Lower lobe of right lung (tissue), 2 donors: ENCODE data around the gene NOG. TPM values are rescaled to one million over a fixed set of nuclear protein-coding genes. Genes with fewer than 3 reads are reported as not detected.
A peak's percentile ranks its signal among the peaks of the same experiment; 100 is the strongest.

Source experiments
- ATAC-seq, 2 donors: fragments of 200-7000 bp; cut with Tn5 transposase; one replicate each; pipeline ENCODE4 v1.9.1; 2020 to 2022; ENCODE audit warnings: mild to moderate bottlenecking in 2 of 2, moderate library complexity in 2 of 2
- DNase-seq: peaks from one replicate; pipeline ENCODE4 v3.0.0-alpha.2; 2020
- H3K27ac ChIP-seq: fragments of 200-600 bp; one replicate; pipeline ENCODE4 v1.8.0; 2022
- H3K27me3 ChIP-seq: fragments of 200-600 bp; one replicate; pipeline ENCODE4 v1.8.0; 2022; ENCODE audit warnings: low read depth
- H3K36me3 ChIP-seq: fragments of 200-600 bp; one replicate; pipeline ENCODE4 v1.8.0; 2022; ENCODE audit warnings: mild to moderate bottlenecking
- H3K4me1 ChIP-seq: fragments of 200-600 bp; one replicate; pipeline ENCODE4 v1.8.0; 2022
- H3K4me3 ChIP-seq: fragments of 200-600 bp; one replicate; pipeline ENCODE4 v1.8.0; 2022; ENCODE audit warnings: mild to moderate bottlenecking
- H3K9me3 ChIP-seq: fragments of 200-600 bp; one replicate; pipeline ENCODE4 v1.8.0; 2022
- intact Hi-C: fragments of 100-400 bp; cut with DNase I; formaldehyde crosslinking; loops from one replicate; pipeline ENCODE4 v1.11.0; 2022
- total RNA-seq: library from RNA; stranded (reverse); fragmentation: NEBNext Ultra II Directional; extraction: Animal tissue kit (Norgen Biotek cat#: 25700); gene quantifications from one replicate; pipeline ENCODE4 v1.2.1, GENCODE V29; 2021
- TF ChIP-seq, protein P1 (sequence below): fragments of 200-600 bp; IDR thresholded peaks from one replicate; pipeline ENCODE4 v1.8.0; 2022; ENCODE audit warnings: antibody characterized with exemption, mild to moderate bottlenecking
- donor health status: DM: no; HTN: yes; CAD: no; lungs with severe emphysema.

NOG gene
- total RNA-seq, 1 donor from 2014 or later, result 2.2 TPM

DNA sequence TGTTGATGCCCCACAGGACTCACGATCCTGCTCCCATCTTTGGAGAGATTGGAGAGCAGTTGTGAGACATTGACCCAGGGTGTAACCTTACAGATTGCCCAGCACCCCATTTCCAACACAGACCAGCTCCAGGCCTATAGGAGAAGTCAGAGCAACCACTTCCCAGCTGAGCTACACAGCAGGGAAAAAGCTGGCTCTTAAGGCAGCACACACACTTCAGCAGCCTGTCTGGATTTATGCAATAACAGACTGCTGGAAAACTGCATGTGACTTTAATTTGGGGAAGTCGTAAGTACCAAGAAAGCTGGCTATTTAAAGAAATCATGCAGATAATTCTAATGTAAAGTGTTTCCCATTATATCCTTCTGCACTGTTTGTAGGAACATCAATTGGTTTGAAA lies 30.8 kb downstream of the NOG start:
- no peak overlapping the region for H3K4me3 ChIP-seq
- peaks cover 4% of the 10 kb centered on the region for H3K27me3 ChIP-seq
- ATAC-seq, result peak; percentile 28 to 57
- TF ChIP-seq, protein P1, sequence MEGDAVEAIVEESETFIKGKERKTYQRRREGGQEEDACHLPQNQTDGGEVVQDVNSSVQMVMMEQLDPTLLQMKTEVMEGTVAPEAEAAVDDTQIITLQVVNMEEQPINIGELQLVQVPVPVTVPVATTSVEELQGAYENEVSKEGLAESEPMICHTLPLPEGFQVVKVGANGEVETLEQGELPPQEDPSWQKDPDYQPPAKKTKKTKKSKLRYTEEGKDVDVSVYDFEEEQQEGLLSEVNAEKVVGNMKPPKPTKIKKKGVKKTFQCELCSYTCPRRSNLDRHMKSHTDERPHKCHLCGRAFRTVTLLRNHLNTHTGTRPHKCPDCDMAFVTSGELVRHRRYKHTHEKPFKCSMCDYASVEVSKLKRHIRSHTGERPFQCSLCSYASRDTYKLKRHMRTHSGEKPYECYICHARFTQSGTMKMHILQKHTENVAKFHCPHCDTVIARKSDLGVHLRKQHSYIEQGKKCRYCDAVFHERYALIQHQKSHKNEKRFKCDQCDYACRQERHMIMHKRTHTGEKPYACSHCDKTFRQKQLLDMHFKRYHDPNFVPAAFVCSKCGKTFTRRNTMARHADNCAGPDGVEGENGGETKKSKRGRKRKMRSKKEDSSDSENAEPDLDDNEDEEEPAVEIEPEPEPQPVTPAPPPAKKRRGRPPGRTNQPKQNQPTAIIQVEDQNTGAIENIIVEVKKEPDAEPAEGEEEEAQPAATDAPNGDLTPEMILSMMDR, result no peak
- intact Hi-C loops, result no loop called here
- H3K36me3 ChIP-seq, result no peaks in the 10 kb centered on the region
- no peak for DNase-seq
- H3K4me1 ChIP-seq, result peaks cover 13% of the 10 kb centered on the region
- no peak overlapping the region for H3K27ac ChIP-seq
- H3K9me3 ChIP-seq, result no peaks in the 10 kb centered on the region

DNA sequence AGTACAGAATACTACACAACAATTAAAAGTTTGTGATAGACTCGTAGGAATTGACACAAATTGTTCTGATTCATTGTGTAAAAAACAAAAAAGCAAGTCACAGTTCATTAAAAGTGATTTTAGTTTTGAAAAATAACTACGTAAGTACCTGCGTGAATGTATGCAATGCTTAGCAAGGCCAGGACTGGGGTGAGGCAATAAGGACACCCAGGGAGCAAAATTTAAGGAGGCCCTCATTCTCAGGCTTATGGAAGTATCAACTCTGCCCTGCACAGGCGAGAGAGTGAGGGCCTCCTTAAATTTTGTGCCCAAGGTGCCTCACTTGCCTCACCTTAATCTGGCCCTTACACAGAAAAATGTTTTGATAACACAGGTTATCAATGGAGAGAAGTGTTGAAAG lies 31.4 kb downstream of the NOG start:
- peaks cover 4% of the 10 kb centered on the region for H3K27me3 ChIP-seq
- no peaks in the 10 kb centered on the region for H3K9me3 ChIP-seq
- DNase-seq (no peak), ATAC-seq (no peak)
- TF ChIP-seq, protein P1, result no peak
- no peak overlapping the region for H3K4me3 ChIP-seq
- no peaks in the 10 kb centered on the region for H3K36me3 ChIP-seq
- H3K27ac ChIP-seq, result no peak overlapping the region
- intact Hi-C loops, result no loop called here
- peaks cover 13% of the 10 kb centered on the region for H3K4me1 ChIP-seq

DNA sequence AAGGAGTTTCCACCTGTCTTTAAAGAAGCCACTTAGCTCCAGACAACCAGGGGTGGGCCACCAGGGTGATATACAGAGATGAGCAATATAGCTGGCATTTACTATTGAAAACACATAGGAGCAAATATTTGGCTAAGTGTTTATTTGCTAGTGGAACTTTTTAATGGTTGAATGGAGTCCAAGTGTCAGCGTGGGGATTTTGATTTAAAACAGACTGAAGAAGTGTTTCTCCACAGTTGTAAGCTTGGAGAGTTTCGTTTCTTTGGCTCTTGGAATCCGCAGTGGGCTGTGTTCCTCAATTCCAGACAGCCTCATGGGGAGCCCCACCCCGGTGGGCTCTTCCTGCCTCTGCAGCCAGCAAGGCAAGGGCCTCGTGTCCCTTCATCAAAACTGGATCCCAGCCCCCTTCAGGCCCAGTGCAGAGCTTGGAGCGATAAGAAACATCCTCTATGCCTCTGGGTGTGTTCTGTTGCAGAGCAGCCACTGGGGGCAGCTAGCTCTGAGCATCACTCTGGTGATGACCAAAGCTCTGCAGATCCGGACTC lies 36.1 kb downstream of the NOG start:
- peak; percentile 21 to 26 for ATAC-seq
- intact Hi-C loops, result no loop called here
- no peaks in the 10 kb centered on the region for H3K9me3 ChIP-seq
- peaks cover 2% of the 10 kb centered on the region for H3K4me1 ChIP-seq
- H3K27ac ChIP-seq, result no peak overlapping the region
- no peak overlapping the region for H3K4me3 ChIP-seq
- H3K27me3 ChIP-seq, result peaks cover 4% of the 10 kb centered on the region
- TF ChIP-seq, protein P1, result no peak
- DNase-seq, result no peak
- H3K36me3 ChIP-seq, result no peaks in the 10 kb centered on the region

DNA sequence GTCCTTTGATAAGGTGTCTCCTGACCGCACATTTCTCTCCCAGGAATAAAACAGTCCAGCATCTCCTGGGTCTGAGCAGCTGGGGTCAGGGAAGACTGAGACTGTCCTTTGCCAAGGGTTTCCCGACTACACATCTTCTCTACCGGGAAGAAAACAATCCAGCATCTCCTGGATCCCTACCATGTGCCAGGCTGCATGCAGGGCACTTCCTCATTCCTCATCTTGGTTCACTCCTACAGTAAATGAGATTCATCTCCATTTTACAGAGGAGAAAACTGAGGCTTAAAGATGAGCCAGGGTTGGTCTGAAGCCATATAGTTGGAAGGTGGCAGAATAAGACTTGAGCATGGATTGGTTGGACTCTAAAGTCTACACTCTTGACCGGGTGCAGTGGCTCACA lies 36.7 kb downstream of the NOG start:
- Histone ChIP-seq H3K27me3 (peaks cover 4% of the 10 kb centered on the region), H3K4me1 (no peaks in the 10 kb centered on the region), H3K36me3 (no peaks in the 10 kb centered on the region), H3K27ac (no peak overlapping the region), H3K9me3 (no peaks in the 10 kb centered on the region), H3K4me3 (no peak overlapping the region)
- TF ChIP-seq, protein P1, result no peak
- intact Hi-C loops, result no loop called here
- no peak for ATAC-seq
- DNase-seq, result no peak

DNA sequence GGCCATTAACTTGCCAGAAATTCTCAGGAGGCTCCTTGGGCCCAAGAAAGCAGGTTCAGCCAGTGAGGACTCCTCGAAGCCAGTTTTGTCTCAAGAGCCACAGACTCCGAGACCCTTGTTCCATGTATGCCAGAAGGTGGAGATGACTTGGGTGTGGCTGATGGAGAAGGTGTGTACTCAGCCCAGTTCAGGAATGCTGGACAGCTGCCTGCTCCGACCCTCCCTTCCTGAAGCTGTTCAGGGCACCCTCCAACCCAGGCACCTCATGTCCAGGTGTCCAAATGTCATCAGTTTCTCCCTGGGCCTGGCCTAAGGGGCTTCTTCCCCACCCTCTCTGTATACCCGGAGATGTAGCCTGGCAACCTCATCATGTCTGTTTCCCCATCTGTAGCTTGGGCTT lies 40.2 kb downstream of the NOG start:
- peaks cover 9% of the 10 kb centered on the region for H3K27me3 ChIP-seq
- intact Hi-C loops, result no loop called here
- no peak overlapping the region for H3K4me3 ChIP-seq
- no peak overlapping the region for H3K27ac ChIP-seq
- DNase-seq (no peak), ATAC-seq (no peak)
- no peaks in the 10 kb centered on the region for H3K9me3 ChIP-seq
- H3K4me1 ChIP-seq, result no peaks in the 10 kb centered on the region
- H3K36me3 ChIP-seq, result no peaks in the 10 kb centered on the region
- TF ChIP-seq, protein P1, result no peak

DNA sequence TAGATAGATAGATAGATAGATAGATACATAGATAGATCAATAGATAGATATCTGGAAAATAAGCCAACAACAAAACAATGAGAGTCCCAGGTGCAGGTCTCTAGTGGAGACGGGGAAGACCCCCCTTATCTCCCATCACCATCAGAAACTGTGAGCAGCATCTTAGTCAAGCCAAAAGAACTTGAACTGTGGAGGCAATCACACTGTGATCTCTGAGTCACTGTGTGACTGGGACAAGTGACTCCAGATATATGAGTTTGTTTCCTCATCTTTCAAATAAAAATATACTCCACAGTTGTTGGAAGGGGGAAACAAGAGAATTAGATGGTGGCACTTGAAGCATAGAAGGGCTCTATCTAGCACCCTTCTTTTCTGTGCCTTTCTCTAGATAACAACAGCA lies 42.1 kb downstream of the NOG start:
- intact Hi-C loops, result no loop called here
- Histone ChIP-seq H3K4me3 (no peak overlapping the region), H3K36me3 (no peaks in the 10 kb centered on the region), H3K27me3 (peaks cover 9% of the 10 kb centered on the region), H3K9me3 (no peaks in the 10 kb centered on the region), H3K4me1 (no peaks in the 10 kb centered on the region), H3K27ac (no peak overlapping the region)
- TF ChIP-seq, protein P1, result no peak
- ATAC-seq (no peak), DNase-seq (no peak)
